H9 (cell line): Measurements from ENCODE around the gene PM20D2. TPM values are rescaled to one million over a fixed set of nuclear protein-coding genes. Genes with fewer than 3 reads are reported as not detected.

ENCODE experiments used
- DNase-seq: peaks from one replicate; pipeline ENCODE4 v3.0.0-alpha.2; 2017
- H2AFZ ChIP-seq: one replicate; pipeline ENCODE4 v1.6.1; 2013; ENCODE audit warnings: mild to moderate bottlenecking, low read length, control low read depth, moderate library complexity
- H2AK5ac ChIP-seq: 2 replicates; pipeline ENCODE4 v1.6.1; 2013; ENCODE audit warnings: low read length, control low read depth, mixed read lengths; ENCODE audit not compliant: insufficient read length
- H2BK120ac ChIP-seq: one replicate; pipeline ENCODE4 v1.6.1; 2013; ENCODE audit warnings: low read depth, mild to moderate bottlenecking, low read length, control low read depth, inconsistent platforms; ENCODE audit not compliant: poor library complexity, severe bottlenecking
- H2BK12ac ChIP-seq: 2 replicates; pipeline ENCODE4 v1.6.1; 2013; ENCODE audit warnings: low read length, control low read depth, mixed read lengths, low read depth; ENCODE audit not compliant: insufficient read length
- H2BK15ac ChIP-seq: 2 replicates; pipeline ENCODE4 v1.6.1; 2013; ENCODE audit warnings: low read depth, low read length, control low read depth
- H2BK20ac ChIP-seq: one replicate; pipeline ENCODE4 v1.6.1; 2013; ENCODE audit warnings: low read depth, mild to moderate bottlenecking, low read length, control low read depth, inconsistent platforms; ENCODE audit not compliant: poor library complexity, severe bottlenecking
- H2BK5ac ChIP-seq: 2 replicates; pipeline ENCODE4 v1.6.1; 2013; ENCODE audit warnings: low read length, control low read depth, mixed read lengths; ENCODE audit not compliant: insufficient read length
- H3K14ac ChIP-seq: 2 replicates; pipeline ENCODE4 v1.6.1; 2013; ENCODE audit warnings: low read length, control low read depth; ENCODE audit not compliant: insufficient read depth
- H3K18ac ChIP-seq: 2 replicates; pipeline ENCODE4 v1.6.1; 2013; ENCODE audit warnings: low read depth, mild to moderate bottlenecking, mixed read lengths, low read length, control low read depth; ENCODE audit not compliant: insufficient read length
- H3K23ac ChIP-seq: 2 replicates; pipeline ENCODE4 v1.6.1; 2013; ENCODE audit warnings: low read length, control low read depth, mixed read lengths, low read depth; ENCODE audit not compliant: insufficient read length
- H3K23me2 ChIP-seq: 2 replicates; pipeline ENCODE4 v1.6.1; 2013; ENCODE audit warnings: low read depth, mild to moderate bottlenecking, mixed read lengths, low read length, control low read depth; ENCODE audit not compliant: insufficient read length, poor library complexity, severe bottlenecking
- H3K27ac ChIP-seq: 2 replicates; pipeline ENCODE4 v1.5.1; 2013; ENCODE audit warnings: low read length, control low read depth, mixed read lengths, low read depth; ENCODE audit not compliant: insufficient read length
- H3K27me3 ChIP-seq: 2 replicates; pipeline ENCODE4 v1.6.1; 2013; ENCODE audit warnings: low read length, control low read depth, inconsistent platforms; ENCODE audit not compliant: insufficient read depth
- H3K4ac ChIP-seq: 2 replicates; pipeline ENCODE4 v1.6.1; 2013; ENCODE audit warnings: low read depth, mild to moderate bottlenecking, control low read depth, inconsistent platforms, low read length, moderate library complexity
- H3K4me1 ChIP-seq: 2 replicates; pipeline ENCODE4 v1.6.1; 2013; ENCODE audit warnings: low read length, control low read depth, inconsistent platforms; ENCODE audit not compliant: insufficient read depth
- H3K4me2 ChIP-seq: 2 replicates; pipeline ENCODE4 v1.6.1; 2013; ENCODE audit warnings: low read length, control low read depth, mixed read lengths; ENCODE audit not compliant: insufficient read length, insufficient read depth
- H3K56ac ChIP-seq: 2 replicates; pipeline ENCODE4 v1.6.1; 2013; ENCODE audit warnings: low read depth, mild to moderate bottlenecking, mixed read lengths, low read length, control low read depth; ENCODE audit not compliant: insufficient read length
- H3K79me1 ChIP-seq: 2 replicates; pipeline ENCODE4 v1.6.1; 2013; ENCODE audit warnings: low read depth, mild to moderate bottlenecking, moderate library complexity, low read length, control low read depth, inconsistent platforms; ENCODE audit not compliant: insufficient read depth, poor library complexity, severe bottlenecking
- H3K79me2 ChIP-seq: 2 replicates; pipeline ENCODE4 v1.6.1; 2013; ENCODE audit warnings: low read length, control low read depth, inconsistent platforms; ENCODE audit not compliant: insufficient read depth
- H3K9ac ChIP-seq: 2 replicates; pipeline ENCODE4 v1.6.1; 2013; ENCODE audit warnings: low read length, control low read depth, mixed read lengths; ENCODE audit not compliant: insufficient read length; ENCODE audit errors: extremely low read depth
- H3K9me3 ChIP-seq: one replicate; pipeline ENCODE4 v1.6.1; 2013; ENCODE audit warnings: low read depth, low read length, inconsistent platforms; ENCODE audit not compliant: control insufficient read depth
- H3T11ph ChIP-seq: one replicate; pipeline ENCODE4 v1.6.1; 2013; ENCODE audit warnings: mild to moderate bottlenecking, low read length, control low read depth, inconsistent platforms
- H4K20me1 ChIP-seq: one replicate; pipeline ENCODE4 v1.6.1; 2013; ENCODE audit not compliant: control insufficient read depth, insufficient read length, insufficient read depth
- H4K5ac ChIP-seq: 2 replicates; pipeline ENCODE4 v1.6.1; 2013; ENCODE audit warnings: low read depth, mild to moderate bottlenecking, mixed read lengths, low read length, control low read depth; ENCODE audit not compliant: insufficient read length
- H4K8ac ChIP-seq: replicated peaks from 2 replicates; pipeline ENCODE4 v1.6.1; 2013; ENCODE audit warnings: low read length, control low read depth, mixed read lengths, low read depth; ENCODE audit not compliant: insufficient read length
- H4K91ac ChIP-seq: 2 replicates; pipeline ENCODE4 v1.6.1; 2013; ENCODE audit warnings: low read depth, mild to moderate bottlenecking, moderate library complexity, mixed read lengths, low read length, control low read depth; ENCODE audit not compliant: insufficient read length
- H3K27ac Mint-ChIP-seq, 3 experiments: 2 replicates in 2 of 3; 3 replicates in 1 of 3; pipeline ENCODE4 v1.8.0; 2020 to 2021; ENCODE audit warnings: mixed read lengths in 3 of 3, mild to moderate bottlenecking in 1 of 3, moderate library complexity in 1 of 3
- H3K27me3 Mint-ChIP-seq: 2 replicates; pipeline ENCODE4 v1.8.0; 2021; ENCODE audit warnings: low read depth, mild to moderate bottlenecking, moderate library complexity, mixed read lengths
- H3K36me3 Mint-ChIP-seq, 3 experiments: 2 replicates in 2 of 3; 3 replicates in 1 of 3; pipeline ENCODE4 v1.8.0; 2020 to 2021; ENCODE audit warnings: low read depth in 3 of 3, mixed read lengths in 3 of 3; ENCODE audit not compliant: insufficient read depth in 1 of 3
- H3K4me1 Mint-ChIP-seq, 2 experiments: 2 replicates each; pipeline ENCODE4 v1.8.0; 2020; ENCODE audit warnings: mixed read lengths in 2 of 2
- H3K4me3 Mint-ChIP-seq, 2 experiments: 2 replicates in 1 of 2; 3 replicates in 1 of 2; pipeline ENCODE4 v1.8.0; 2020 to 2021; ENCODE audit warnings: mild to moderate bottlenecking in 2 of 2, mixed read lengths in 2 of 2, moderate library complexity in 1 of 2
- H3K9me3 Mint-ChIP-seq, 2 experiments: 2 replicates in 1 of 2; 3 replicates in 1 of 2; pipeline ENCODE4 v1.8.0; 2020; ENCODE audit warnings: mild to moderate bottlenecking in 2 of 2, mixed read lengths in 2 of 2, moderate library complexity in 1 of 2
- CTCF ChIP-seq: fragments of 200-600 bp; sonication (generic); conservative IDR thresholded peaks from 3 replicates; pipeline ENCODE4 v1.8.0; 2021; ENCODE audit warnings: antibody characterized with exemption, mild to moderate bottlenecking
- WGBS: extraction: QIAGEN DNeasy Blood & Tissue Kit; methylation state at CpG from one replicate; pipeline ENCODE4 v1.1.7; 2013; ENCODE audit warnings: missing lambda C conversion rate, low lambda C conversion rate, mixed read lengths; ENCODE audit not compliant: insufficient read length; ENCODE audit errors: extremely low coverage; 5-methylcytosine and 5-hydroxymethylcytosine counted together
- total RNA-seq: library from RNA; stranded (reverse); gene quantifications from 2 replicates; pipeline ENCODE4 v1.2.1, GENCODE V29; 2021

The PM20D2 gene
- total RNA-seq, 1 experiment from 2014 or later: 8.3 TPM

DNA sequence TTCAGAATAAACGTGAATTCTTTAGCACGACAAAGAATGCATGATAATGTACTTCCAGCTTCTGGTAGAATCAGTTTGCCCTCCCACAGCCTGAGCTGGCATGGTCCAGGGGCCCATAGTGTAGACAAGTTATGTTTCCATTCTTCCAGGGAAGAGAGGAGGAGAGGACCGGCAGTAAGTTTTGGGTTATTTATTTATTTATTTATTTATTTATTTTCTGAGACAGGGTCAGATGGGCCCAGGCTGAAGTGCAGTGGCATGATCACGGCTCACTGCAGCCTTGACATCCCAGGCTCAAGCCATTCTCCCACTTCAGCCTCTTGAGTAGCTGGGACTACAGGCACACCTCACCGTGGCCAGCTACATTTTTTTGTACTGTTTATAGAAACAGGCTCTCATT is 66.6 kb downstream of the PM20D2 start:
- Histone ChIP-seq H3K23ac (no peak overlapping the region), H3K27ac (no peak overlapping the region), H2AK5ac (no peak overlapping the region), H2BK120ac (no peak overlapping the region), H2BK12ac (no peak overlapping the region), H3K27me3 (no peaks in the 10 kb centered on the region), H4K5ac (no peak overlapping the region), H4K8ac (no peak overlapping the region), H4K91ac (no peak overlapping the region), H3K23me2 (no peaks in the 10 kb centered on the region), H3K79me2 (no peaks in the 10 kb centered on the region), H2BK15ac (no peak overlapping the region), H3K9me3 (no peaks in the 10 kb centered on the region), H3K4ac (no peak overlapping the region), H3K79me1 (no peaks in the 10 kb centered on the region), H2BK20ac (no peak overlapping the region), H3T11ph (no peak overlapping the region), H4K20me1 (no peaks in the 10 kb centered on the region), H3K9ac (no peak overlapping the region), H3K4me1 (peaks cover 13% of the 10 kb centered on the region; the same call in 1 of the 2 replicates), H3K14ac (no peak overlapping the region), H2AFZ (no peak overlapping the region), H2BK5ac (no peak overlapping the region), H3K18ac (no peak overlapping the region), H3K56ac (no peak overlapping the region), H3K4me2 (no peak overlapping the region)
- Mint-ChIP-seq H3K4me1 (peaks cover 33 to 35% of the 10 kb centered on the region in 2 experiments), H3K27me3 (no peaks in the 10 kb centered on the region), H3K27ac (no peak overlapping the region), H3K36me3 (peaks cover 0 to 3% (median 0%) of the 10 kb centered on the region in 3 experiments; a peak in 1 of 7 replicates), H3K9me3 (no peaks in the 10 kb centered on the region), H3K4me3 (no peak overlapping the region)
- TF ChIP-seq CTCF: no peak
- WGBS: no CpG with 5 or more reads among the region's 5 CpGs
- DNase-seq: no peak
